ENCODE results near the gene C19orf25.

C19orf25 gene

GRCh38 chr19:1488282-1488601 is 9.2 kb upstream of the C19orf25 start:
- no peak overlapping the region for H3K4me3 ChIP-seq (ENCODE audit: low read length)
- DNase-seq (ENCODE audit: low read depth) = no peak
- TF ChIP-seq, protein P1, sequence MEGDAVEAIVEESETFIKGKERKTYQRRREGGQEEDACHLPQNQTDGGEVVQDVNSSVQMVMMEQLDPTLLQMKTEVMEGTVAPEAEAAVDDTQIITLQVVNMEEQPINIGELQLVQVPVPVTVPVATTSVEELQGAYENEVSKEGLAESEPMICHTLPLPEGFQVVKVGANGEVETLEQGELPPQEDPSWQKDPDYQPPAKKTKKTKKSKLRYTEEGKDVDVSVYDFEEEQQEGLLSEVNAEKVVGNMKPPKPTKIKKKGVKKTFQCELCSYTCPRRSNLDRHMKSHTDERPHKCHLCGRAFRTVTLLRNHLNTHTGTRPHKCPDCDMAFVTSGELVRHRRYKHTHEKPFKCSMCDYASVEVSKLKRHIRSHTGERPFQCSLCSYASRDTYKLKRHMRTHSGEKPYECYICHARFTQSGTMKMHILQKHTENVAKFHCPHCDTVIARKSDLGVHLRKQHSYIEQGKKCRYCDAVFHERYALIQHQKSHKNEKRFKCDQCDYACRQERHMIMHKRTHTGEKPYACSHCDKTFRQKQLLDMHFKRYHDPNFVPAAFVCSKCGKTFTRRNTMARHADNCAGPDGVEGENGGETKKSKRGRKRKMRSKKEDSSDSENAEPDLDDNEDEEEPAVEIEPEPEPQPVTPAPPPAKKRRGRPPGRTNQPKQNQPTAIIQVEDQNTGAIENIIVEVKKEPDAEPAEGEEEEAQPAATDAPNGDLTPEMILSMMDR (conservative IDR thresholded peaks at IDR 0.05; ENCODE audit: low read depth, low read length) = no peak

DNA sequence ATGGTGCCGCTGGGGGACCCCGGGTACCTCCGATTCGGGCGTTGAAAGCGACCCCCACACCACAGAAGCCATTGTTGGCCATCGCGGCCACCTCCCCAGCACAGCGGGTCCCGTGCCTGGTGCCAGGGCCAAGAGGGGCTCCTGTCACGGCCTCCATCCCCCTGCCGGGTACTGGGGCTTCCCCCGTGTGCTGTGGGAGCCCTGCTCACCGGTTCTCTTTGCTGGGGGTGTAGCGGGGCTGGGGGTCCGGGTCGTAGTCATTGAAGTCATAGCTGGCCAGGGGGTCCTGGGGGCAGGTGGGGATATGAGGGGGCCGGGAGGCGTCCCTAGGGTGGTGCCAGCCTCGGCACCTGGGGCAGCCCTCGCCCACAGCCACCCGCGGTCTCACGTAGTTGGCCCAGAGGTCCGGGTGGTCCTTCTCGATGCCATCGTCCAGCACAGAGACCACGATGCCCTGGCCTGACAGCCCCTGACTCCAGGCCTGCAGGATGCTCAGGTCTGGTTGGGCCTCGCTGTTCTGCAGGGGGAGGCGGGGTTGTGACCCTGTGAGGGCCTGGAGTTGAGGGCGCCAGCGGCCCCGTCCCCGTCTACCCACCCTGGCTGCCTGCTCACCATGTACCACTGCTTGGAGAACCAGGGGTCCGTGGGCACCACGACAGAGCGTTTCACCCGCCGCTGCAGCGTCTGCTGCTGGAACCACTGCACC is 8.7 kb upstream of the C19orf25 start:
- DNase-seq (ENCODE audit: low read depth) = no peak
- H3K4me3 ChIP-seq (ENCODE audit: low read length) = no peak overlapping the region
- TF ChIP-seq, protein P1 (conservative IDR thresholded peaks at IDR 0.05; ENCODE audit: low read depth, low read length) = no peak

DNA sequence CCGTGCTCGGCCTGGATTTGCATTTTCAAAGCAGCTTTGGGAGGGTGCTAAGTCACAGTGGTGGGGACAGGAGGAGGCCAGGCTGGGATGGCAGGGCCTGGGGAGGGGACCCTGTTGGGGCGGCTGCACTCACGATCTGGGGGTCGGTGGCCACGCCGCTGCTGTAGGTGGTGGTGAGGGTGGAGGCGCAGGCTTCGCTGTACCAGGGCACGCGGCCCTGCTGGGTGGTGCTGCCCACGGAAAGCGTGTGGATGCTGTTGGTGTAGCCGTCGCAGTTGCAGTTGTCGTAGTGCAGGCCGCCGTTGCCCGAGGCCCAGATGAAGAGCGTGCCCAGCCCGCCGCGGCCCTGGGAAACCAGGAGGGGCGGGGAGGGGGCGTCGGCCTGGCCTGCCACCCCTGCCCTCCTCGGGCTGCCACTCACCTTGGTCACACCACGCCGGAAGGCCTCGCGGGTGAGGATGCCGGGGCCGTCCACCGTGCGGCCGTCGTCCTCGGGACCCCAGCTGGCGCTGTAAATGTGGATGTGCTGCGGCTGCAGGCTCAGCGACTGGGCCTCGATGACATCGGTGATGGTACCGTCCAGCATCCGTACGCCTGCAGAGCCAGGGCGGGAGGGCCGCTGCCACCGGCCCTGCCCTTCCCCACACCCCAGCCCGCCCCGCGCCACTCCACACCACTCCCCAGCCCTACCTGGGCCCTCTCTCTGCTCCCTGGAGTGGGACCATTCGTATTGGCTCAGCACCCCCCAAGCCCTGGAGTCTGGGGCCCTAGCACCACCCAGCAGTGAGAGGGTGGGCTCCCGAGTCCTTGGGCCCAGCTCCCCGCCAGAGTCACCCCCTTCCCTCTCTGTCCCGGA is 7.9 kb upstream of the C19orf25 start:
- no peak overlapping the region for H3K4me3 ChIP-seq (ENCODE audit: low read length)
- DNase-seq (ENCODE audit: low read depth) = no peak
- TF ChIP-seq, protein P1 (conservative IDR thresholded peaks at IDR 0.05; ENCODE audit: low read depth, low read length) = no peak

DNA sequence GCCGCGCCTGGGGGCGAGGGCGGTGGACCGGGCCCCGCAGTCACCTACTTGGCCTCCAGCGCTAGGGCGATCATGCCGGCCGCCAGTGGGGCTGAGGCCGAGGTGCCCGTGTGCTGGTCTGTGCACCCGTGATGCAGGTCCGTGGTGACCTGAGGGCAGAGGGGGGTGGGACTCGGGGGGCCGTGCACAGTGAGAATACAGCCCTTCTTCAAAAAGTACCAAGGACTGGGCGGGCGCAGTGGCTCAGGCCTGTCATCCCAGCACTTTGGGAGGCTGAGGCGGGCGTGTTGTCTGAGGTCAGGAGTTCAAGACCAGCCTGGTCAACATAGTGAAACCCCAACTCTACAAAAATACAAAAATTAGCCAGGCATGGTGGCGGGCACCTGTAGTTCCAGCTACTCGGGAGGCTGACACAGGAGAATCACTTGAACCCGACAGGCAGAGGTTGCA is 5.0 kb upstream of the C19orf25 start:
- TF ChIP-seq, protein P1 (conservative IDR thresholded peaks at IDR 0.05; ENCODE audit: low read depth, low read length) = no peak
- DNase-seq (ENCODE audit: low read depth) = no peak
- no peak overlapping the region for H3K4me3 ChIP-seq (ENCODE audit: low read length)

DNA sequence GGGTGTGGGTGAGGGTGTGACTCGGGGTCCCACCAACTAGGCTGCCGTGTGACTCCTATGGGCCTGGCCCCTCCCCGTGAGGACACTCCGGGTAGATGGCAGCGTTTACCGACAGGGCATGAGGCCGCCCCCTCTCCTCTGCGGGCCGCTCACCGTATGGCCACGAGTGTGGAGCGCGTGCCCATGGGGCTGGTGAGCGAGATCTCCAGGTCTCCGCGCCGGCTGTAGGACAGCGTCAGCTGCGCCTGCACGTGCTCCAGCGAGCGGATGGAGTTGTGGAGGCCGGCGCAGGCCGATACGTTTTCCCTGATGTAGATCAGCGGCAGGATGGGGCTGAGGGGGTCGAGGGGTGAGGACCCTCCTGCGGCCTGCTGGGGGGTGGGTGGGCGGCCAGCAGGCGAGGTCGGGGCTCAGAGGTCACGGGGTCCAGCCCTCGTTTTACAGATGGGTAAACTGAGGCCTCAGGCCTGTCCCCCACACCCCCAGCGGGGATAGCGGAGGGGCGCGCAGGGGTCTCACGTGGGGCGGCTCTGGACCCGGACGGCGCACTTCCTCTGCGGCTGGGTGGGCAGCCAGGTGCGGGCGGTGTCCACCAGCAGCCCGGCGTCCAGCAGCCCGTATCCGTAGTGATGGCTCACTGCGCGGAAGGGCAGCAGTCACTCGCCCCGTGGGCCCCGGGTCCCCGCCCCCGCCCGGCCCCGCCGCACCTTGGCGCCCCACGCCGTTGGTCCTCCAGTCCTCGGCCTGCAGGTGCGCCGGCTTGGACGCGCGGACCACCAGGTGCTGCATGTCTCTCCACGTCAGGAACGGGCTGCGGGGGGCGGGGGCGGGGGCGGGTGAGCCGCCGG is 4.3 kb upstream of the C19orf25 start:
- H3K4me3 ChIP-seq (ENCODE audit: low read length) = no peak overlapping the region
- TF ChIP-seq, protein P1 (conservative IDR thresholded peaks at IDR 0.05; ENCODE audit: low read depth, low read length) = no peak
- no peak for DNase-seq (ENCODE audit: low read depth)

DNA sequence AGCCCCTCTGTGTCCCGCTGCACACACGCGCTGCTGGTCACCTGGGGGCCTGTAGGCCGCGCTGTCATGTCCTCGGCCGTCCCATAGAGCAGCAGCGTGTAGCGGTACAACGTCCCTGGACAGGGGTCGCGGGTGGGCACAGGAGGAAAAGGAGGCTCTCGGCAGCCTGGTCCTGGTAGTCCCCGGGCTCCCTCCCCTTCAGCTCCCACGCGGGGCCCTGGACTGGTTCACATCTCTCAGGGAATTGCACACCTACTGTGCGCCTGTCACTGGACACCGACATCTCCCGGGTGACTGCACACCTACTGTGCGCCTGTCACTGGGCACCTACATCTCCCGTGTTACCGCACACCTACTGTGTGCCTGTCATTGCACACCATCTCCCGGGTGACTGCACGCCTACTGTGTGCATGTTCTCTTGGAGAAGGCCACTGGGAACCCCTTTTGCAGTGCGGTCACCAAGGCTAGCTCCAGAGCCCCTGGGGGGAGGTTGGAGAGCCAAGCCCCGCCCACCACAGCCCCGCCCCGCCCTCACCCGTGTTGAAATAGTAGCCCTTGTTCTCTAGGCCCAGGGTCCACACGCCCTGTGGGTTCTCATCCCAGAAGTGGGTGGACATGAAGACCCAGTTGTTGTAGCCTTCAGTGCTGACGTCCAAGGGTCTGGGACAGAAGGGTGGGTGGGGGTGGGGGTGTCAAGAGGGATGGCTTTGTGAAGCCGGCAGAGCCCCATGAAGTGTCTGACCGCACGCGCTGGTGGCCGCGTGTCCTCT is 3.5 kb upstream of the C19orf25 start:
- DNase-seq (ENCODE audit: low read depth) = no peak
- TF ChIP-seq, protein P1 (conservative IDR thresholded peaks at IDR 0.05; ENCODE audit: low read depth, low read length) = no peak
- H3K4me3 ChIP-seq (ENCODE audit: low read length) = no peak overlapping the region
